Upper lobe of right lung (tissue), 1 donor: ENCODE data around the gene ANGPTL7. TPM values are rescaled to one million over a fixed set of nuclear protein-coding genes. Genes with fewer than 3 reads are reported as not detected.

Source experiments
- ATAC-seq: fragments of 200-7000 bp; cut with Tn5 transposase; one replicate; pipeline ENCODE4 v1.9.1; 2020; ENCODE audit warnings: mild to moderate bottlenecking, moderate library complexity
- DNase-seq: peaks from one replicate; pipeline ENCODE4 v3.0.0-alpha.2; 2020
- H3K27ac ChIP-seq: fragments of 200-600 bp; one replicate; pipeline ENCODE4 v1.8.0; 2022
- H3K27me3 ChIP-seq: fragments of 200-600 bp; one replicate; pipeline ENCODE4 v1.8.0; 2022; ENCODE audit warnings: mild to moderate bottlenecking
- H3K36me3 ChIP-seq: fragments of 200-600 bp; one replicate; pipeline ENCODE4 v1.8.0; 2022
- H3K4me1 ChIP-seq: fragments of 200-600 bp; one replicate; pipeline ENCODE4 v1.8.0; 2022
- H3K4me3 ChIP-seq: fragments of 200-600 bp; one replicate; pipeline ENCODE4 v1.8.0; 2022; ENCODE audit warnings: mild to moderate bottlenecking
- H3K9me3 ChIP-seq: fragments of 200-600 bp; one replicate; pipeline ENCODE4 v1.8.0; 2022
- intact Hi-C: fragments of 100-400 bp; cut with DNase I; formaldehyde crosslinking; loops from one replicate; pipeline ENCODE4 v1.11.0; 2022
- long read RNA-seq: library from polyadenylated mRNA; unstranded; transcript quantifications from one replicate; pipeline ENCODE4 v2.0.0, GENCODE V29; 2021
- total RNA-seq: library from RNA; stranded (reverse); fragmentation: NEBNext Ultra II Directional; extraction: Animal tissue kit (Norgen Biotek cat#: 25700); gene quantifications from one replicate; pipeline ENCODE4 v1.2.1, GENCODE V29; 2021
- TF ChIP-seq, protein P1 (sequence below): fragments of 200-600 bp; IDR thresholded peaks from one replicate; pipeline ENCODE4 v1.8.0; 2022; ENCODE audit warnings: antibody characterized with exemption
- donor health status: DM: no; HTN: yes; CAD: no; lungs with severe emphysema.

ANGPTL7 gene
- total RNA-seq, result 1.1 TPM
- long read RNA-seq, partial matches to known transcripts, result 0 of 4 reads
- long read RNA-seq, other reads (novel, unspliced or antisense), result 0 of 4 reads

DNA sequence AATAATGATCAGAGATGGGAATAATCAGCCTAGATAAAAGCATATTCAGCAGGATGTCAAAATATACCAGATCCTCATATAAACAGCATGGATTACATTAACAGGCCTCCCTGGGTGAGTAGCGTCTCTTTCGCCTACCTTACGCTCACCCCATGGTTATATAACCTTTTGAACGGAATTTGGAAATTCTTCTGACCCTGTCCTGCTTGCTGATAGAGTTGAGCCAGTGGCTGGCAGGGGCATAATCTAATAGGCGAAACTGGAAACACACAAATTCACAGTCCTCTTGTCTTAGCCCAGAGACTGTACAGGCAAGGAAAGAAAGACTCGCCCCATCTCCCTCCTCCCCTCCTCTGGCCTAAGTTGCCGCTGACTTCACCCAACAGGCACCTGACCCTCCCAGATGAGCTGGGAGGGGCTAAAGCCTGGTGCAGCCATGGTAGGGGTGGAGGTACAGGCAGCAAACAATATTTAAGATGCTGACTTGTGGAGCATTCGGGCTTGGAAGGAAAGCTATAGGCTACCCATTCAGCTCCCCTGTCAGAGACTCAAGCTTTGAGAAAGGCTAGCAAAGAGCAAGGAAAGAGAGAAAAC lies at the start of gene ANGPTL7:
ANGPTL7 (plus strand) TSS at position 498 of the 594 bp plus-strand sequence. CDS start 225 bp downstream, outside the sequence.
- Histone ChIP-seq H3K36me3 (peaks cover 39% of the 10 kb centered on the region), H3K27me3 (no peaks in the 10 kb centered on the region), H3K9me3 (no peaks in the 10 kb centered on the region), H3K4me1 (no peaks in the 10 kb centered on the region), H3K27ac (no peak within 1 kb of the TSS), H3K4me3 (no peak within 1 kb of the TSS)
- intact Hi-C loops, result loop anchor here (10.0 kb wide), 1 partner anchor 1374 kb away; no protein-coding TSS in a partner anchor
- TF ChIP-seq, protein P1, sequence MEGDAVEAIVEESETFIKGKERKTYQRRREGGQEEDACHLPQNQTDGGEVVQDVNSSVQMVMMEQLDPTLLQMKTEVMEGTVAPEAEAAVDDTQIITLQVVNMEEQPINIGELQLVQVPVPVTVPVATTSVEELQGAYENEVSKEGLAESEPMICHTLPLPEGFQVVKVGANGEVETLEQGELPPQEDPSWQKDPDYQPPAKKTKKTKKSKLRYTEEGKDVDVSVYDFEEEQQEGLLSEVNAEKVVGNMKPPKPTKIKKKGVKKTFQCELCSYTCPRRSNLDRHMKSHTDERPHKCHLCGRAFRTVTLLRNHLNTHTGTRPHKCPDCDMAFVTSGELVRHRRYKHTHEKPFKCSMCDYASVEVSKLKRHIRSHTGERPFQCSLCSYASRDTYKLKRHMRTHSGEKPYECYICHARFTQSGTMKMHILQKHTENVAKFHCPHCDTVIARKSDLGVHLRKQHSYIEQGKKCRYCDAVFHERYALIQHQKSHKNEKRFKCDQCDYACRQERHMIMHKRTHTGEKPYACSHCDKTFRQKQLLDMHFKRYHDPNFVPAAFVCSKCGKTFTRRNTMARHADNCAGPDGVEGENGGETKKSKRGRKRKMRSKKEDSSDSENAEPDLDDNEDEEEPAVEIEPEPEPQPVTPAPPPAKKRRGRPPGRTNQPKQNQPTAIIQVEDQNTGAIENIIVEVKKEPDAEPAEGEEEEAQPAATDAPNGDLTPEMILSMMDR, result no peak
- DNase-seq (no peak), ATAC-seq (peak; percentile 74)

DNA sequence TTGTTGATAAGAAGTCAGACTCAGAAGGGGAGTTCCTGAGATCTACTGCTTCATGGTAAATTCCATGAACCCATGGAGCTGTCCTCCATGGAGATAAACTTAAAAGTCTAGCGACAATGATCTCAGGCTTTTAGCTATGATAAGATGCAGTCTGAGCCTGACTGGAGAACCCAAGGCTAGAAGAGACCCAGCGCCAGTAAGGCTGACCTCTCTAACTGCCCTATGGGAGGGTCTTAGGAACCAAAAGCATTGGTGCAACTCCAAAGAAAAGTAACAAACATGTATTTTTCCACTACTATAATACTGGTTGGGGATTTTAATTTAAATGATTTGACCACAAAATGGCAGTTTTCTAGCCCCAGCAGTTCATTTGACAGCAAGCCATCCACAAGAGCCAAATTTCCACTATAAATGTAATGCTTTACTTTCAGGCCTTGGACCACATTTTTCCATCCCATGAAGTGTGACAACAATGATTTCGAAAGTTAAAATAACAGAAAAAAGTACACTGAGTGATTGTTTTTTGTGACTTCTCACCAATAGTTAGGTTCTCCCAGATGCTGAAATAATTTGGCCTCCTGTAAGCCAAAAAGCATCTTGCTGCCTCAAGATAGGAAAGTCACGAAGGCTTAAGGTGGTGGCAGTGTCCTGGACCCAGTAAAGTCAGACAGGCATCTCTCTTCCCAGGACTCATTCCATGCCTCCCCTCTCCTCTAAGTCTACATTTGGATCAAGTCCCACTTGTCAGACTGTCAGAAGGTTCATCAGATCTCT lies 46.4 kb upstream of the ANGPTL7 start:
- Histone ChIP-seq H3K9me3 (no peaks in the 10 kb centered on the region), H3K4me1 (peaks cover 3% of the 10 kb centered on the region), H3K4me3 (no peak overlapping the region), H3K27me3 (no peaks in the 10 kb centered on the region), H3K27ac (no peak overlapping the region), H3K36me3 (peaks cover 69% of the 10 kb centered on the region)
- ATAC-seq, result no peak
- TF ChIP-seq, protein P1, result no peak
- no peak for DNase-seq
- intact Hi-C loops, result no loop called here

DNA sequence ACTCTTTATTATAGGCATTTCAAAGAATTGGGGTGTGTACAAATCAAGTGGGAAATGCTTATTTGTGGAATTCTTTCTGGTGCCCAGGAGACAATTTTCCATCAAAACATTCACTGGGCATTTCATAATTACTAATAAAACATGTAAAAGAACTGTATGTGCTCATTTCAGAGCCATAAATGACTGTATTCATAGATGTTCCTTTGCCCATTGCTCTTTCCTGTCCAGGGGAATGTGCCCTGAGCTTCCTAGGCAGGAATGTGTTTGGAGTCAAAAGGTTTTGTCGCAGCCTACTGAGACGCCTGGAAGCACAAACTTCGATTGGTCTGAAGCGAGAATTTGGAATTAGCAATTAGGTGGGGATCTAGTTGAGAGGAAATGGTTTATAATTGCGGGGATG lies 45.8 kb upstream of the ANGPTL7 start:
- DNase-seq, result no peak
- Histone ChIP-seq H3K4me3 (no peak overlapping the region), H3K36me3 (peaks cover 69% of the 10 kb centered on the region), H3K27ac (no peak overlapping the region), H3K27me3 (no peaks in the 10 kb centered on the region), H3K4me1 (peaks cover 4% of the 10 kb centered on the region), H3K9me3 (no peaks in the 10 kb centered on the region)
- ATAC-seq, result no peak
- intact Hi-C loops, result no loop called here
- TF ChIP-seq, protein P1, result no peak

- Histone ChIP-seq H3K4me1 (peaks cover 4% of the 10 kb centered on the region), H3K27ac (no peak overlapping the region), H3K9me3 (no peaks in the 10 kb centered on the region), H3K36me3 (peaks cover 69% of the 10 kb centered on the region), H3K4me3 (no peak overlapping the region), H3K27me3 (no peaks in the 10 kb centered on the region)
- intact Hi-C loops, result no loop called here
- no peak for DNase-seq
- no peak for ATAC-seq
- TF ChIP-seq, protein P1, result no peak
Measured at GRCh38 chr1:11143907-11144306, 45.2 kb upstream of the ANGPTL7 start.

DNA sequence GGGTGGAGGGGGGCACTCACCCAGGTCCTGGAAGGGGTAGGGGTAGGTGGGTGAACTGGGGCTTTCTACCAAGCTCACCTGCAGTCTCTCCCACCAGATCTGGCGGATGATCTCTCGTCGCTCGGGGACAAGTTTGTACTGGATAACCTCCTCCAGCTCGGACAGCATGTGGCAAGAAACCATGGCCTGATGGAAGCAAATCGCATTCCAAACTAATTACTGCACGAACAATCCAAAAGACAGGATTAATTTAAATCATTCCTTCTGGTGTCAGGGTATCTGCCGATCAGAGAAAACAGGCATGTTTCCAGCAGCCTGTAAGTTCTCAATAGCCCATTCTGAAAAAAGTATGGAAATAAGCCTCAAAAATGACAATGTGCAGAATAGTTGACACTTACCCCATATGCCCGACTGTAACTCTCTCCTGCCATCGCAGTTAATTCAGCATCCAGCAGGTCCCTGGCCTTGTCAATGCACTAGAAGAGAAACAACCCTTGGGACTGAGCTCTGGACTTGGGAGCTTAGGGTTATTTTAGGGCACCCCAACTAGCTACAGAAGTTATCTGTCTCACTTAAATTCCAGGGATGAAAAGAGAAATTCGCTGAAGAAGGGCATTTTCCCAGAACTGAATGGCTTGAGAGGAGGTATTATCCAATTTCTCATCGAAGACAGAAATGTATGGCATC lies 44.4 kb upstream of the ANGPTL7 start:
- Histone ChIP-seq H3K4me1 (peaks cover 5% of the 10 kb centered on the region), H3K27me3 (no peaks in the 10 kb centered on the region), H3K36me3 (peaks cover 70% of the 10 kb centered on the region), H3K4me3 (no peak overlapping the region), H3K9me3 (no peaks in the 10 kb centered on the region), H3K27ac (no peak overlapping the region)
- TF ChIP-seq, protein P1, result no peak
- intact Hi-C loops, result no loop called here
- ATAC-seq (no peak), DNase-seq (no peak)
